Uterus (tissue), 2 donors: ENCODE data around the gene ECE2.

Experiments used
- CTCF ChIP-seq, 4 experiments: fragments of 200-600 bp in 2 of 4; fragments of 450-650 bp in 2 of 4; sonication (generic) in 2 of 4; IDR thresholded peaks; one replicate each; pipeline ENCODE4 v1.5.1; 2016 to 2019; ENCODE audit warnings: antibody characterized with exemption in 4 of 4, mild to moderate bottlenecking in 2 of 4, moderate library complexity in 1 of 4
- POLR2A ChIP-seq, 2 donors: fragments of 450-650 bp; IDR thresholded peaks; one replicate each; pipeline ENCODE4 v1.6.1; 2016; ENCODE audit warnings: antibody characterized with exemption in 2 of 2, mild to moderate bottlenecking in 1 of 2, moderate library complexity in 1 of 2

GRCh38 chr3:184323696-184324095, 47.9 kb downstream of the ECE2 start:
- TF ChIP-seq CTCF (IDR thresholded peaks at IDR 0.05) (no peak), POLR2A (IDR thresholded peaks at IDR 0.05) (no peak)
